Measurements from ENCODE around the gene TMEM212. TPM values are rescaled to one million over a fixed set of nuclear protein-coding genes. Genes with fewer than 3 reads are reported as not detected.

TMEM212 gene
- total and polyA plus RNA-seq, 2 of the 13 experiments (the other 11 are each of a cell fraction or from before 2014, with no cell fraction given): not detected

GRCh38 chr3:171809861-171810628 lies 33.1 kb upstream of the TMEM212 start, which contains the start of gene PLD1 (continued):
- TF ChIP-seq FOSL1 (CRISPR knock-in tag; IDR thresholded peaks at IDR 0.05; ENCODE audit: borderline replicate concordance) (peak; percentile 7; the same call in 1 of the 2 replicates), ZBTB44 (CRISPR knock-in tag; IDR thresholded peaks at IDR 0.05) (no peak), ZFP41 (CRISPR knock-in tag; IDR thresholded peaks at IDR 0.05; ENCODE audit: borderline replicate concordance) (no peak), ESRRA (CRISPR knock-in tag; IDR thresholded peaks at IDR 0.05; ENCODE audit: low read depth) (peak; percentile 86; the same call in 1 of the 2 replicates), ASH2L (IDR thresholded peaks at IDR 0.05; ENCODE audit: insufficient read length, low read depth, low read length) (peak; percentile 48), ZBTB4 (CRISPR knock-in tag; IDR thresholded peaks at IDR 0.05; ENCODE audit: borderline replicate concordance) (peak; percentile 90; the same call in 1 of the 2 replicates), ZNF362 (CRISPR knock-in tag; IDR thresholded peaks at IDR 0.05; ENCODE audit: borderline replicate concordance) (no peak), ZNF709 (CRISPR knock-in tag; IDR thresholded peaks at IDR 0.05) (peak; percentile 24), PHF8 (CRISPR knock-in tag; IDR thresholded peaks at IDR 0.05) (peak; percentile 48), MED1 (CRISPR knock-in tag; IDR thresholded peaks at IDR 0.05) (peak; percentile 92), ZNF766 (CRISPR knock-in tag; IDR thresholded peaks at IDR 0.05; ENCODE audit: borderline replicate concordance) (peak; percentile 50; the same call in 1 of the 2 replicates), ZNF354B (CRISPR knock-in tag; IDR thresholded peaks at IDR 0.05) (peak; percentile 74; the same call in 1 of the 2 replicates), CBX1 (IDR thresholded peaks at IDR 0.05; ENCODE audit: low read depth) (peak; percentile 26), ZNF557 (CRISPR knock-in tag; IDR thresholded peaks at IDR 0.05) (peak; percentile 3; the same call in 1 of the 2 replicates), ZMYM2 (CRISPR knock-in tag; IDR thresholded peaks at IDR 0.05) (peak; percentile 82)
- TF ChIP-seq, protein P1, sequence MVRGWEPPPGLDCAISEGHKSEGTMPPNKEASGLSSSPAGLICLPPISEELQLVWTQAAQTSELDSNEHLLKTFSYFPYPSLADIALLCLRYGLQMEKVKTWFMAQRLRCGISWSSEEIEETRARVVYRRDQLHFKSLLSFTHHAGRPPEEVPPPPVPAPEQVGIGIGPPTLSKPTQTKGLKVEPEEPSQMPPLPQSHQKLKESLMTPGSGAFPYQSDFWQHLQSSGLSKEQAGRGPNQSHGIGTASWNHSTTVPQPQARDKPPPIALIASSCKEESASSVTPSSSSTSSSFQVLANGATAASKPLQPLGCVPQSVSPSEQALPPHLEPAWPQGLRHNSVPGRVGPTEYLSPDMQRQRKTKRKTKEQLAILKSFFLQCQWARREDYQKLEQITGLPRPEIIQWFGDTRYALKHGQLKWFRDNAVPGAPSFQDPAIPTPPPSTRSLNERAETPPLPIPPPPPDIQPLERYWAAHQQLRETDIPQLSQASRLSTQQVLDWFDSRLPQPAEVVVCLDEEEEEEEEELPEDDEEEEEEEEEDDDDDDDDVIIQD (CRISPR knock-in tag; IDR thresholded peaks at IDR 0.05; ENCODE audit: low read depth): peak; percentile 34; the same call in 1 of the 2 replicates
- TF ChIP-seq, protein P2, sequence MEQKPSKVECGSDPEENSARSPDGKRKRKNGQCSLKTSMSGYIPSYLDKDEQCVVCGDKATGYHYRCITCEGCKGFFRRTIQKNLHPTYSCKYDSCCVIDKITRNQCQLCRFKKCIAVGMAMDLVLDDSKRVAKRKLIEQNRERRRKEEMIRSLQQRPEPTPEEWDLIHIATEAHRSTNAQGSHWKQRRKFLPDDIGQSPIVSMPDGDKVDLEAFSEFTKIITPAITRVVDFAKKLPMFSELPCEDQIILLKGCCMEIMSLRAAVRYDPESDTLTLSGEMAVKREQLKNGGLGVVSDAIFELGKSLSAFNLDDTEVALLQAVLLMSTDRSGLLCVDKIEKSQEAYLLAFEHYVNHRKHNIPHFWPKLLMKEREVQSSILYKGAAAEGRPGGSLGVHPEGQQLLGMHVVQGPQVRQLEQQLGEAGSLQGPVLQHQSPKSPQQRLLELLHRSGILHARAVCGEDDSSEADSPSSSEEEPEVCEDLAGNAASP (CRISPR knock-in tag; IDR thresholded peaks at IDR 0.05; ENCODE audit: borderline replicate concordance): peak; percentile 42; the same call in 1 of the 2 replicates
- TF ChIP-seq, protein P3, sequence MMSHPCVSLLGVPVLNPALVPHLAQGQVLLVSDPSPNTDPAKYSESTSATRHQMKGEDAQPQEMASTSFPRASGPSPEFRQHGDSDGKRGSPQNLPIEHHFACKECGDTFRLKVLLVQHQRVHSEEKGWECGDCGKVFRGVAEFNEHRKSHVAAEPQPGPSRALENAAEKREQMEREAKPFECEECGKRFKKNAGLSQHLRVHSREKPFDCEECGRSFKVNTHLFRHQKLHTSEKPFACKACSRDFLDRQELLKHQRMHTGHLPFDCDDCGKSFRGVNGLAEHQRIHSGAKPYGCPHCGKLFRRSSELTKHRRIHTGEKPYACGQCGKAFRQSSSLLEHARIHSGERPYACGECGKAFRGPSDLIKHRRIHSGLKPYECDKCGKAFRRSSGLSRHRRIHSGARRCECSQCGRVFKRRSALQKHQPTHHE (CRISPR knock-in tag; IDR thresholded peaks at IDR 0.05; ENCODE audit: borderline replicate concordance): peak; percentile 95

Data from HepG2 (cell line).